GM21737 (cell line): ENCODE data around the gene RASA2.
"Not testable (repeated sequence)": the region's sequence is repeated elsewhere in the genome, so short reads cannot be mapped to it uniquely, and the experiment has no call there.

Source experiments
- ATAC-seq: cut with Tn5 transposase; IDR thresholded peaks from one replicate; pipeline ENCODE4 v1.9.1; 2021; ENCODE audit warnings: mild to moderate bottlenecking, moderate library complexity; ENCODE audit not compliant: unreplicated experiment

RASA2 gene

DNA sequence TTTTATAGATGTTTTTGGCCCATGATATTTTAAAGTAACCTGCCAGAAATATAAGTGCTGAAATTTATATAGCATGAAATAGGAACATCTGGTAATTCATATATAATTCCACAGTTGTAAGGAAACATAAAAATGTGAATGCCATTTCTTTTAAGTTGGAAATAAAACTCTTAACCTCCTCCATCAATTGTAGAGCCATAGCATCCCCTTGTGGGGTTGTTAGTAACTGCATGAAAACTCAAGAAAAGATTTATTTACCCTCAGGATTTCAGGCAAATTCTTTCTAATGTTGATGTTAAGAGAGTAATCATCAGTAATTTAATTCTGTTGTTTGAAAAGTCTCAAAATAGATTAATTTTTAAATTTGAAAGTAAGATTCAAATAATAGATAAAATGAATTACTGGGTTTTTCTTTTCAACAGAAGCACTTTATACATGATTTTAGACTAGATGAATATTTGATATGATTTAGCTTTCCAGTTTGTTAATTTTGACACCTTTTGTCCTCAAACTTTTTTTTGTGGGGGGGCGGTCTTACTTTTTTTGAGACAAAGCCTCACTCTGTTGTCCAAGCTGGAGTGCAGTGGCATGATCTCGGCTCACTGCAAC, 74.7 kb downstream of the RASA2 start:
- ATAC-seq = no peak

DNA sequence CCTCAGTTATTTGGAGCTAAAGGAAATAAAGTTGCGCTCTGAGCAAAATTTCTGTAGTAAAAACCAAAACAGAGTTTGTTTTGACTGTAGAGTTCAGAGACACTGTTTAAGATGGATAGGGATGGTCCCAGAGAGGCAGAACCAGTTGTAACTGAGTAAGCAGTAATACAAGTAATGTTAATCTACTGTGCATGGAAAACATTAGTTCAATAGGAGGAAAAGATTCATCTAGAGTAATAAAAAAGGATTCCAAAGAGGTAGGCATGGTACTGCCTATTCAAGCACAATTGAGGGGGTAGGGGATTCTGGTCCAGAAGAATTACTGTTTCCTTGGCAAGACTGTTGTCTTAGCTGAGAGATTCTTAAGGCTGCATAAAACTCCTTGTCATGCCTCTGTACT, 77.4 kb downstream of the RASA2 start:
- ATAC-seq = no peak

DNA sequence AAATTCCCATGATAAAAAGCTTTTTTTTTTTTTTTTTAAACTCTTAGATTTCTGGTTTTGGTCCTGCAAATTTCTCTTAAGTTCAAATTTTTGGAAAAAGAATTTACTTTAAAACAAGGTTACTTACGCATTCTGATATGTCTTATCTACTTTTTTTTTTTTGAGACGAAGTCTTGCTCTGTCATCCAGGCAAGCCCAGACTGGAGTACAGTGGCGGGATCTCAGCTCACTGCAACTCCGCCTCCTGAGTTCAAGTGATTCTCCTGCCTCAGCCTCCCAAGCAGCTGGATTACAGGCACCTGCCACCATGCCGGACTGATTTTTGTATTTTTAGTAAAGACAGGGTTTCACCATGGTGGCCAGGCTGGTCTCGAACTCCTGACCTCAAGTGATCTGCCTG, 83.2 kb downstream of the RASA2 start:
- ATAC-seq = no peak

DNA sequence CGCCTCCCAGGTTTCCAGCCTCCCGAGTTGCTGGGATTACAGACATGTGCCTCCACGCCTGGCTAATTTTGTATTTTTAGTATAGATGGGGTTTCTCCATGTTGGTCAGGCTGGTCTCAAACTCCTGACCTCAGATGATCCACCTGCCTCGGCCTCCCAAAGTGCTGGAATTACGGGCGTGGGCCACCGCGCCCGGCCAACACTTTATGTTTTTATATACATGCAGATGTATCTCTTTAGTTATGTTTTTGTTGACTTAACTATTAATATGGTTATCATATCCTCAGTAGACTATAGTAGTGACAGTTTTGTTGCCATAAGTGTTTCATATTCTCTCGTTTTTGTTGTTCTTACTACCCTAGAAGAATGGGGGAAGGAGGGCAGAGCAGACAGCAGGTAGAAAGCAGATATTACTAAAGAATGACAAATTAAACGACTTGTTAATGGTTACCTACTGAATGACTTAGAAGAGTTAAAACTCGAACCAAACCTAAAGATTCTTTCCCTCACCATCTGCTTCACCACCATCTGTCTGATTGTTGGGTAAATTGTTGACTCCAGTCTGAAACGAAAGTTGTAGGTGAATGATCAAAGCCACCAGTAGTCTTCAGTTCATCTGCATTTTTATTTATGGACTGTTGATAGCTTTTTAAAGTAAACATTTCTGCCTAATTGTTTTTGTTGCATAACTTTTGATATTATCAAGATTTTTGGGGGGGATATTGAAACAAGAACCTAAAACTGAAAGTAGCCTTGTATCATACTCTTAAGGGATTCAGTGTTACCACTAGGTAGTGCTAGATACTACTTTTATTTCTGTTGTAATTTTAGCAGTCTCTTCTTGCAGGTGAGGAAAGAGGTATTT, 89.3 kb downstream of the RASA2 start:
- no peak for ATAC-seq

DNA sequence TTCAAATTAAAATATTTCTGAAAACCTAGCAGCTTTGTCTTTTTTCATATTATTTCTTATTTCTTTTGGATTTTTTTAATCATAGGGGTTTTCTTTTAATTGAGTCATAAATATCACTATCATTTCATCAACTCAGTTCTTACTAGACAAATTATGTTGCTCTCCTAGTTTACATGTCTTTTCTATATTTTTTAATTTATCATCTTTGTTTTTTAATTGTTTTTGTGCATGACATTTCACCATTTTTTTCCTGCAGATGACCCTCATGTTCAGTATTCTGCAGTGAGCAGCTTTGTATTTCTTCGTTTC, 89.9 kb downstream of the RASA2 start:
- ATAC-seq = no peak

DNA sequence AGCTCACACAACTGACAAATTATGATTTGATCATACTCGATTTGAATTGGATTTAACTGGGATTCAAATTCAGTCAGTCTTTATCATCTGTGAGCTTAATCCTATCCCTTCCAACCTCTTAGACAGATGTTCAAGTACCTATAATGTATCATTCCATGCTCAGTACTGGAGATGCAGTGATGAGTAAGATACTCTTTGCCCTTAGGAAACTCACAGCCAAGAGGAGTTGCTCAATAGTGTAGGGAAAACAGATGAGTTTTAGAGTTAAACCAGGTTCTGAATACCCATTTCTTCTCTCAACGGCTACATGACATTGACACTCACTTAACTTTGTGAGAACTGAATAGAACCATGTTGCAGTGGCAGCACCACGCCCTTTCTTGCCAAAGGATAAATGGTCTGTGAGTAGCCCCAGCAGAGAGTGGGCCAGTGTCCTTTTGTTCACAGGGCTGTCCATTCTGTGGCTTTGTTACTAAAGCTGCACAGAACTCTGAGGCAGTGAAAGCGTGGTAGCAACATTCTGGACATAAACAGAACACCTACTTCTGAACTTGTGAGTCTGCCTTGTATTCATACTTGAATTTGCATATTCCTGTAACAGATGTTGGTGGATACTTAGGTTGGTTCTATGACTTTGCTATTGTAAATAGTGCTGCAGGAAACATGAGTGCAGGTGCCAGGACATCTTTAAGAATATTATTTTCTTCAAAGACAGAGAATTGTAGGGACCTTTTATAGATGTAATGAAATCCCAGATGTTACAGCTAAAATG, 91.6 kb downstream of the RASA2 start:
- ATAC-seq = no peak

DNA sequence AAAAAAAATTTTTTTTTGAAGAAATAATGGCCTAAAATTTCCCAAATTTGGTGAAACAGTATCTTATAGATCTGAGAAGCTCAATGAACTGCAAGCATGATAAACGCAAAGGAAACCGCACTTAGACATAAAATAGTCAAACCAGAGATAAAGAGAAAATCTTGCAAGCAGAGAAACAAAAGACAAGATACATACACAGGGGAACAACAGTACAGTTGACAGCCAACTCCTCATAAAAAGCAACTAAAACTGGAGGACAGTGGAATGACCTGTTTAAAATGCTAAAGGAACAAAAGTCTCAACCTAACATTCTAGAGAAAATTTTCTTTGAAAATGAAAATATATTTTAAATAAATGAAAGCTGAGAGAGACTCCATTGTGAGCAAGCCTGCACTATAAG, 107.5 kb downstream of the RASA2 start:
- no peak for ATAC-seq

DNA sequence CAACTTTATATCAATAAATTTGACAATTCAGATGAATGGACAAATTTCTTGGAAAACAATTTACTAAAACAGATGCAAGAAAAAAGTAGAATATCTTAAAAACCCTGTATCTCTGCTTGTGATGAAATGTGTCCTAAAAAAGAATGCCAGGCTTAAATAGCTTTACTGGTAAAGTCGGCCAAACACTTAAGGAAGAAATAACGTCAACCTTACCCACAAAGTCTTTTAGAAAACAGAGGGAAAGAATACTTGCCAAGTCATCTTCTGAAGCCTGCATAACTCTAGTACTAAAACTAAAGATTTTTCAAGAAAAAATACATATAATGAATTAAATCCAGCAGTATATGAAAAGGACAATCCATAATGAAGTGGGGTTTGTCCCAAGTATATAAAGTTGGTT, 111.1 kb downstream of the RASA2 start:
- no peak for ATAC-seq

DNA sequence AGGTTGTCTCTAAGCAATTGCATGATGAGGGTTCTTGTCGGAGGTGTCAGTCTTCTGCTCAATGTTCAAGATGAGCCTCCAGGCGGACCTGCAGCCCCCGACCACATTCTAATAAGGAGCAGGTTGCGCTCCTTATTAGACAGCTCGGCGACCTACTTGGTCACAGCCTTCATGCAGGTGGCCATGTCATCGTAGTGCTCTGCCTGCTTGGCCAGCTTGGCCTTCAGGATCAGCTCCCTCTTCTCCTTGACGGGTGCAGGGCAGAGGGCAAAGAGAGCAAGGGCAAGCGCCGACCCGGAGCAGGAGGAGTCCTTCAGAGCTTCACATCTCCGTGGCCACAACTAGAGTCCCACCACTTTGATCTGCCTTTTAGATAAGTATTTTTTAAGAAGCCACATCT, 113.5 kb downstream of the RASA2 start:
- no peak for ATAC-seq

DNA sequence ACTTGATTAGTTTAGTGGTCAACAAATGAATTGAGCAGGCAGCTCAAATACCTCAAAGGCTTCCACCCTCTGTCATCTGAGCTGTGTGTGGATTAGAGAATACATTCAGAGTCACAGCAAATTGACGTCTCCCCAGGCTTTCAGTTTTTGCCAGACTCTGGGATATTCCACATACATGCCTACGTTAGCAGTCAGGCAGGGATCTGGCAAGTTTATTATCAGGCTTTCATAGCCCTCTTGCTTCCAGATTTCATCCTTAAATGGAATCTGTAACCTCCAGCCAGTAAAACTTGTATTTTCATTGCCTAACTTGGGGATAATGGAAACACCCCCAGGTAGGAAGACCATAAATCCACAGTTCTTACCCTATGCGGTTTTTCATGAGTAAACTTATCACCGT, 115.9 kb downstream of the RASA2 start:
- no peak for ATAC-seq

DNA sequence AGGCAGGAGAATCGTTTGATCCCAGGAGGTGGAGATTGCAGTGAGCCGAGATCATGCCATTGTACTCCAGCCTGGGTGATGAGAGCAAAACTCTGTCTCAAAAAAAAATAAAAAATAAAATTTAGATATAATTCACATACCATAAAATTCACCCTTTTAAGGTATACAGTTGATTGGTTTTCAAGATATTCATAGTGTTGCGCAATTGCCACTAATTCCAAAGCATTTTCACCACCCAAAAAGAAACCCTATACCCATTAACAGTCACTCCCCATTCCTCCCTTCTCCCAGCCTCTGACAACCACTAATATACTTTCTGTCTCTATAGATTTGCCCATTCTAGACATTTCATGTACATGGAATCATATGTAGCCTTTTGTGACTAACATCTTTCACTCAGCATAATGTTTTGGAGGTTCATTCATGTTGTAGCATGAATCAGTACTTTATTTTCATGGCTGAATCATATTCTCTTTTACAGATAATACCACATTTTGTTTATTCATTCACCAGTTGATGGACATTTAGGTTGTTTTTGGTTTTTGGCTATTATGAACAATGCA, 116.7 kb downstream of the RASA2 start:
- ATAC-seq = no peak

DNA sequence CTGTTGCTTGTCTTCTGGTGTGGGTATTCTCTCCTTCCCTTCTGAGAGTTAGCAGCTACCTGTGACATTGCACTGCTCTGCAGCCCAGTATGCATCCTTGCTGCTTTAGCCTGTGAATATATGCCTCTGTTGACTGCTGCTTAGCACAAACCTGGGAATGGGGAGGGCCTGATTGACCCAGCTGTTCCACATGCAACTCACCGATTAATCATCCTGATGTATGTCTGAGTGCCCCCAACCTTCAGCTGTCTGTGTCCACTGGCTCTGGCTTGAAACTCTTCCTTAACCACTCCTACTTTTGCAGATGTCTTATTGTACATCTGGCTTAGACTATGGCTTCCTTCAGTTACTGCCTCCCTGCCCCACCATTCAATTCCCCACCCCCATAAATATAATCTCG, 119.1 kb downstream of the RASA2 start:
- no peak for ATAC-seq

DNA sequence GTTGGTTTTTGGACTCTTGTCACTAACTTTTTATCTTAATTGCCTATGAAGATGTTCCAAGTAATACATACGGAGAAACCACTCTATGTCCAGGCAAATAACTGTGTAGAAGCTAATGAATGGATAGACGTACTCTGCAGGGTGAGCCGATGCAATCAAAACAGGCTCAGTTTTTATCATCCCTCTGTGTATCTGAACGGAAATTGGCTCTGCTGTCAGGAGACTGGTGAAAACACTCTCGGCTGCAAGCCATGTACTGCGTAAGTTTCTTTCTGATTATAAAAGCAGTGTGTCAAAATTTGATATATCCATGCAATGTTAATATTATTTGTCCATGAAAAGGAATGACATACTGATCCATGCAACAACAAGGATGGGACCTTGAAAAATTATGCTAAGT, 121.6 kb downstream of the RASA2 start:
- ATAC-seq = no peak

DNA sequence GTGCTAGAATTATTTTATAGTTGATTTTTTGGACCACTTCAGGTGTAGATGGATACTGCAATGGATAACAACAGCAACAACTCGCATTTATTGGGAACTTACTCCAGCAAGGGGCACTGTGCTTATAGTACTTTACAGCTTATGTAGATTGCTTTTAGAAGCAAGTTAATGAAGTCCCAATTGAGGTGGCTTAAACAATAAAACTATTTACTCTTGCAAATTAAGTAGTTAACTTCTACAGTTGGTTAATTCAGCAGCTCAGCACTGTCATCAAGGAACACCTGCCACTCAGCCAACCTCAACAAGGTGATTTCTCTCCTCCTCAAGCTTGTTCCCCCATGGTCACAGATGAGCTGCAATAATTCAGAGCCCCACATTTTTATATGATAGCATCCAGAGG, 124.1 kb downstream of the RASA2 start:
- no peak for ATAC-seq

DNA sequence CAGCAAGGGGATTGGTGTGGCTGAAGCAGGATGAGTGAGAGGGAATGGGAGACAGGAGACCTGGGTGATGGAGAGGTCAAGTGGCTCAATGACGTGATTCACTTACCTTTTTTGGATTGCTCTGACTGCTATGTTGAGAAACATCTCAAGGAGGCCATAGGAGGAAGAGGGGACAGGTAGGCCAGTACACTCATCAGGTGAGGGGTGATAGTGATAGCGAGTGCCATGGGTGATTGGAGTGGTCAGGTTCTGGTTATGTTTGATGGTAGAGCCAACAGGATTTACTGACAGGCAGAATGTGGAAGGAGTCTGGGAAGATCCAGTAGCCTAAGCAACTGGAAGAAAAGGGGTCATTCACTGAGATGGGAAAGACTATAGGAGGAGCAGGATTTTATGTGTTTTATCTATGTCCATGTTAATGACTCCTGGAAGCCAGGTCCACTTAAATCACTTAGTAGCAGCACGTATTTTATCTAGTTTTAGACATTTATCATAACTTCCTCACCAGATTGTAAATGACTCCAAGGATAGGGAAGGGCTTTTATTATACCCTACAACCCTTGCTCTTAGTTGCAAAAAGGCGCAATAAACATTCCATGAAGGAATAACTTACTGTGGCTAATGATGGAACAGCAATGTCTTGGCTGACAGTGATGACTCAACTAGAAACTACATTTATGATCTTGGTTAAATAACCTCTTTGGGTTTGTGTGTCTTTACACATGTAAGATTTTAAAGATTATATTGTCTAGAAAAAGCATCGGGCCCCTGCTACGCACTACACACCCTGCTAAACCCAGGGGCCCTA, 131.5 kb downstream of the RASA2 start:
- no peak for ATAC-seq

DNA sequence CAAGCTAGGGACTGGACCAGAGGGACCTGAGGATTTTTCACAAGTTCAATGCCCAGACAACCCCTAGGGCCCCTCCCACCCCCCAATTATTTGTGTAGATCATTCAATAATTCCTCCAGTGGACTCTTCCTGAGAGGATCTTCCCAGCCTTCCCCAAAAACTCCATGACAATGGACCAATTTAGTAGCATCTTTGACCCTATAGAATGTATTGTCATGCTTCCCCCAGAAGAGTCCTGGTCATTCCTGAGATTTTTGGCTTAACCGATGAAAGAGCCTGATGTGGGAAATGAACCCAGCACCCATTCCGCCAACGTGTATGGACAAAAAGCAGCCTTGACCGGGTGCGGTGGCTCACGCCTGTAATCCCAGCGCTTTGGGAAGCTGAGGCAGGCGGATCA, 132.1 kb downstream of the RASA2 start:
- no peak for ATAC-seq

DNA sequence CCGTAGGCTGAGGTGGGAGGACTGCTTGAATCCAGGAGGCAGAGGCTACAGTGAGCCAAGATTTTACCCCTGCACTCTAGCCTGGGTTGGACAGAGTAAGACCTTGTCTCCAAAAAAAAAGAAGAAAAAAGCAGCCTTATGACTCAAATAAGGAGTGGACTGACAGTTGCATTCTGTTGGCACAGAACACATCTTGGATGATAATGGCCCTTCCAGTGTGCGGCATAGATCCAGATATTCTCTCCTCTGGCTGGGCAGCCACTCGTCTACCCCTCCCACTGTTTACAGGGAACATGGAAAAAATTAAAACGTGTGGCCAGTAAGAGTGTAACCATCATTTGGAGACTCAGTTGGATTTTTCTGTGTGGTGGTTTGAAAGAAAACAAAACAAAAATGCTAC, 132.6 kb downstream of the RASA2 start:
- ATAC-seq = no peak

DNA sequence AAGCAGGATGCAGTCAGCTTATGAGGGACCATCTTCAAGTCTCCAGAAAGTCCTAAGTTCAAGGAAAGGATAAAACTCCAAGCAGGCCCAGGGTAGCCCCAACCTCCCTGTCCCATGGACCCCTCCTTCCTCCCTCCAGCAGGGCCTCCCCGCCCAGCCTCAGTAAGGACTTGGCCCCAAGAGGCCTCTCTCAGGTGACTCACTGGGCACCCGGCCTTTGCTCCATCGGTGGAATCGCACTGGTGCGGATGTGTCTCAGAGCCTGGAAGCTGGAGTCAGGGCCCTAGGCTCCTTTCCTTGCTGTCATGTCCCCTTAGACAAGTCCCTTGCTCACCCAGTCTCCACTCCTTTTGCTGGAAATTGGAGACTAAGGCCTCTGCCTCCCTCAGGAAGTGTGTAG, 136.9 kb downstream of the RASA2 start:
- no peak for ATAC-seq

DNA sequence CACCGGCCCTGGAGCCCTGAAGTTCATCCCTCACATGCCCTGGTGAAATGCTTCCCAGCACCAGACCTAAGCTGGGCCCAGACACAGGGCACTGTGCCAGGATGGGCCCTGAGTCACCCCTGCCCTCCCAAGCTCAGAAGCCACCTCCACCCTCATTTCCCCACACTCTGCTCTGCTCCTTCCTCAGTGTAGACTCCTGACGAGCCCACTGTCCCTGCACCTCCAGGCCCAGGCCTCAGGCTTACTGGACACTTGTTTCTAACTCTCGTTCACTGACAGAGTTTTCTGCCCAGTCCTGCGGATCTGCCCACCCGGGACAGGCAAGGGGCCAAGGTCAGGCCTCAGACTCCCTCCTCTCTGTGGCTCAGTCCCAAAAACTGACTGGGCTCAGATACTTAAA, 138.7 kb downstream of the RASA2 start:
- no peak for ATAC-seq

DNA sequence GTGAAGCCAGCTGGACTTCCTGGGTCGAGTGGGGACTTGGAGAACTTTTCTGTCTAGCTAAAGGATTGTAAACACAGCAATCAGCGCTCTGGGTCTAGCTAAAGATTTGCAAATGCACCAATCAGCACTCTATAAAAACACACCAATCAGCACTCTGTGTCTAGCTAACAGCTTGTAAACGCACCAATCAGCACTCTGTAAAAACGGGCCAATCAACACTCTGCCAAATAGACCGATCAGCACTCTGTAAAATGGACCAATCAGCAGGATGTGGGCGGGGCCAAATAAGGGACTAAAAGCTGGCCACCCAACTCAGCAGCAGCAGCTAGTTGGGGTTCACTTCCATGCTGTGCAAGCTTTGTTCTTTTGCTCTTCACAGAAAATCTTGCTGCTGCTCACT, 141.5 kb downstream of the RASA2 start:
- ATAC-seq = not testable (repeated sequence)

DNA sequence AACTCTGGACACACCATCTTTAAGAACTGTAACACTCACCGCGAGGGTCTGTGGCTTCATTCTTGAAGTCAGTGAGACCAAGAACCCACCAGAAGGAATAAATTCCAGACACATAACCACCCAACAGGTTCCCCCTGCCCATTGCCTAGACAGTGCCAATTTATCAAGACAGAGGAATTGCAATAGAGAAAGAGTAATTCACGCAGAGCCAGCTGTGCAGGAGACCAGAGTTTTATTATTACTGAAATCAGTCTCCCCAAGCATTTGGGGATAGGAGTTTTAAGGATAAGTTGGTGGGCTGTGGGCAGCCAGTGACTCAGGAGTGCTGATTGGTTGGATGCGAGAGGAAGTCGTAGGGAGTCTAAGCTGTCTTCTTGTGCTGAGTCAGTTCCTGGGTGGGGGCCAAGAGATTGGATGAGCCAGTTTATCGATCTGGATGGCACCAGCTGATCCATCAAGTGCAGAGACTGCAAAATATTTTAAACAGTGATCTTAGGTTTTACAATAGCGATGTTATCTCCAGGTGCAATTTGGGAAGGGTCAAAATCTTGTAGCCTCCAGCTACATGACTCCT, 142.1 kb downstream of the RASA2 start:
- not testable (repeated sequence) for ATAC-seq
